Mesothelial cell of epicardium (in vitro differentiated cells): ENCODE measurements around the gene CSKMT. TPM values are rescaled to one million over a fixed set of nuclear protein-coding genes. Genes with fewer than 3 reads are reported as not detected.
A peak's percentile ranks its signal among the peaks of the same experiment; 100 is the strongest.
"Not testable (repeated sequence)": the region's sequence is repeated elsewhere in the genome, so short reads cannot be mapped to it uniquely, and the experiment has no call there.

Source experiments
- DNase-seq, 2 experiments: peaks; one replicate each; pipeline ENCODE4 v3.0.0; 2021; ENCODE audit warnings: low spot score in 2 of 2; ENCODE audit not compliant: unreplicated experiment in 2 of 2
- H3K27ac Mint-ChIP-seq: 2 replicates; pipeline ENCODE4 v1.8.0; 2021; ENCODE audit warnings: mixed read lengths
- H3K27me3 Mint-ChIP-seq: 2 replicates; pipeline ENCODE4 v1.8.0; 2021; ENCODE audit warnings: low read depth, mixed read lengths
- H3K36me3 Mint-ChIP-seq: 2 replicates; pipeline ENCODE4 v1.8.0; 2021; ENCODE audit warnings: mixed read lengths
- H3K4me1 Mint-ChIP-seq: 2 replicates; pipeline ENCODE4 v1.8.0; 2021; ENCODE audit warnings: mixed read lengths
- H3K4me3 Mint-ChIP-seq: 2 replicates; pipeline ENCODE4 v1.8.0; 2021; ENCODE audit warnings: mild to moderate bottlenecking, moderate library complexity, mixed read lengths
- H3K9me3 Mint-ChIP-seq: 2 replicates; pipeline ENCODE4 v1.8.0; 2021; ENCODE audit warnings: mixed read lengths
- CTCF ChIP-seq: fragments of 200-600 bp; sonication (generic); IDR thresholded peaks from one replicate; pipeline ENCODE4 v1.5.0; 2021; ENCODE audit warnings: antibody characterized with exemption; ENCODE audit not compliant: unreplicated experiment
- total RNA-seq: library from RNA; stranded (reverse); gene quantifications from 3 replicates; pipeline ENCODE4 v1.2.1, GENCODE V29; 2021

Gene CSKMT
- total RNA-seq, 1 donor from 2014 or later: 20.6 TPM

- TF ChIP-seq CTCF: no peak
- Mint-ChIP-seq H3K27ac (peak overlapping the region; percentile 78), H3K9me3 (no peaks in the 10 kb centered on the region), H3K36me3 (peaks cover 6% of the 10 kb centered on the region), H3K4me3 (no peak overlapping the region), H3K4me1 (peaks cover 14% of the 10 kb centered on the region), H3K27me3 (no peaks in the 10 kb centered on the region)
- DNase-seq: no peak
Measured at GRCh38 chr11:62688491-62688890, 23.4 kb downstream of the CSKMT start.

GRCh38 chr11:62689421-62690183, 24.5 kb downstream of the CSKMT start, which contains the start of gene LRRN4CL:
LRRN4CL (minus strand) TSS chr11:62689530; CDS start chr11:62688508, 1,022 bp downstream.
- peak in 1 of 2 experiments; percentile 43 for DNase-seq
- peak within 1 kb of the TSS; percentile 91 for H3K27ac Mint-ChIP-seq
- no peak for TF ChIP-seq CTCF
- no peaks in the 10 kb centered on the region for H3K9me3 Mint-ChIP-seq
- H3K36me3 Mint-ChIP-seq: peaks cover 6% of the 10 kb centered on the region
- no peaks in the 10 kb centered on the region for H3K27me3 Mint-ChIP-seq
- peak within 1 kb of the TSS; percentile 41 for H3K4me3 Mint-ChIP-seq
- peaks cover 14% of the 10 kb centered on the region for H3K4me1 Mint-ChIP-seq

- H3K27ac Mint-ChIP-seq, H3K27me3 Mint-ChIP-seq, H3K9me3 Mint-ChIP-seq, H3K4me3 Mint-ChIP-seq, DNase-seq: not testable (repeated sequence)
- Mint-ChIP-seq H3K36me3 (peaks cover 16% of the 10 kb centered on the region), H3K4me1 (peaks cover 12% of the 10 kb centered on the region)
Measured at GRCh38 chr11:62693624-62694023, 28.5 kb downstream of the CSKMT start.

GRCh38 chr11:62694455-62695167, 29.5 kb downstream of the CSKMT start:
- H3K27ac Mint-ChIP-seq: peak overlapping the region; percentile 44
- no peaks in the 10 kb centered on the region for H3K9me3 Mint-ChIP-seq
- peaks cover 5% of the 10 kb centered on the region for H3K4me1 Mint-ChIP-seq
- H3K36me3 Mint-ChIP-seq: peaks cover 16% of the 10 kb centered on the region
- DNase-seq: peak in 1 of 2 experiments; percentile 71
- no peaks in the 10 kb centered on the region for H3K27me3 Mint-ChIP-seq
- peak; percentile 62 for TF ChIP-seq CTCF
- H3K4me3 Mint-ChIP-seq: no peak overlapping the region

GRCh38 chr11:62702246-62702645, 37.1 kb downstream of the CSKMT start:
- no peaks in the 10 kb centered on the region for H3K27me3 Mint-ChIP-seq
- TF ChIP-seq CTCF: no peak
- DNase-seq: no peak
- no peaks in the 10 kb centered on the region for H3K9me3 Mint-ChIP-seq
- H3K4me3 Mint-ChIP-seq: no peak overlapping the region
- no peak overlapping the region for H3K27ac Mint-ChIP-seq
- peaks cover 22% of the 10 kb centered on the region for H3K36me3 Mint-ChIP-seq
- H3K4me1 Mint-ChIP-seq: peaks cover 19% of the 10 kb centered on the region

GRCh38 chr11:62703921-62704320, 38.8 kb downstream of the CSKMT start:
- DNase-seq, H3K27ac Mint-ChIP-seq, H3K4me3 Mint-ChIP-seq, H3K9me3 Mint-ChIP-seq, H3K27me3 Mint-ChIP-seq: not testable (repeated sequence)
- H3K4me1 Mint-ChIP-seq: peaks cover 36% of the 10 kb centered on the region
- peaks cover 17% of the 10 kb centered on the region for H3K36me3 Mint-ChIP-seq
